K562 (cell line): ENCODE results near the gene TMPRSS11B. TPM values are rescaled to one million over a fixed set of nuclear protein-coding genes. Genes with fewer than 3 reads are reported as not detected.

ENCODE experiments used
- ATAC-seq: fragments of 200-7000 bp; cut with Tn5 transposase; 3 replicates; pipeline ENCODE4 v1.9.1; 2020; ENCODE audit warnings: moderate library complexity
- BruUV-seq: library from RNA; stranded (reverse); fragments of 400-500 nt; replicated peaks from 2 replicates; lab custom pipeline; 2021; lab: Mats Ljungman, UMichigan
- CTCF ChIA-PET: fragments of 300-600 bp; formaldehyde crosslinking; extraction: SDS; loops from one replicate; lab custom pipeline; 2021; ENCODE audit warnings: low intra/inter-chr PET ratio; lab: Yijun Ruan, JAX
- POLR2A ChIA-PET: fragments of 300-600, 350-650 bp; sonication (Branson Sonifier 250); formaldehyde crosslinking; extraction: SDS; loops from one replicate; lab custom pipeline; 2021; ENCODE audit warnings: antibody characterized with exemption, inconsistent platforms; lab: Yijun Ruan, JAX
- DNase-seq, 4 experiments: peaks; one replicate each; pipeline versions ENCODE4 v3.0.0 to v3.0.0-alpha.2; 2011 to 2018; ENCODE audit warnings: low spot score in 3 of 4, mixed read lengths in 3 of 4; ENCODE audit errors: extremely low read depth in 1 of 4
- FAIRE-seq: peaks from 2 replicates; lab custom pipeline; 2011; peaks lifted over from hg19 to GRCh38; lab: Jason Lieb, UNC
- H2AFZ ChIP-seq: 2 replicates; pipeline ENCODE4 v1.6.0; 2011; ENCODE audit warnings: low read depth, low read length, control low read depth, inconsistent platforms
- H3K27ac ChIP-seq: fragments of 200-600 bp; 3 replicates; pipeline ENCODE4 v1.8.0; 2011; ENCODE audit warnings: low read depth, mild to moderate bottlenecking, control low read depth, inconsistent platforms, low read length, moderate library complexity, mixed read lengths; ENCODE audit errors: extremely low read depth
- H3K27me3 ChIP-seq, 2 experiments: fragments of 300-600 bp in 1 of 2; 2 replicates in 1 of 2; 3 replicates in 1 of 2; pipeline versions ENCODE4 v1.6.0 to v1.8.0; 2011; ENCODE audit warnings: inconsistent platforms in 2 of 2, low read length in 2 of 2, mild to moderate bottlenecking in 1 of 2, mixed read lengths in 1 of 2, moderate library complexity in 1 of 2; ENCODE audit not compliant: control insufficient read depth in 2 of 2, insufficient read depth in 2 of 2
- H3K36me3 ChIP-seq: fragments of 300-600 bp; 3 replicates; pipeline ENCODE4 v1.8.0; 2011; ENCODE audit warnings: mild to moderate bottlenecking, low read length, inconsistent platforms; ENCODE audit not compliant: control insufficient read depth, insufficient read depth
- H3K4me1 ChIP-seq, 2 experiments: fragments of 200-600 bp in 1 of 2; replicated peaks in 1 of 2; 2 replicates in 1 of 2; 3 replicates in 1 of 2; pipeline versions ENCODE4 v1.5.1 to v1.8.0; 2011; ENCODE audit warnings: inconsistent platforms in 2 of 2, low read length in 2 of 2, mild to moderate bottlenecking in 1 of 2, mixed read lengths in 1 of 2, moderate library complexity in 1 of 2; ENCODE audit not compliant: control insufficient read depth in 2 of 2, insufficient read depth in 2 of 2
- H3K4me2 ChIP-seq: 2 replicates; pipeline ENCODE4 v1.6.1; 2011; ENCODE audit warnings: low read length, control low read depth, inconsistent platforms, mixed read lengths; ENCODE audit not compliant: insufficient read depth
- H3K4me3 ChIP-seq: fragments of 200-600 bp; sonication (generic), shearing (Covaris generic); 2 replicates; pipeline ENCODE4 v1.5.1; 2016; ENCODE audit warnings: control low read depth, inconsistent platforms
- H3K79me2 ChIP-seq: fragments of 200-600 bp; 3 replicates; pipeline ENCODE4 v1.8.0; 2011; ENCODE audit warnings: low read length, inconsistent platforms; ENCODE audit not compliant: control insufficient read depth, insufficient read depth
- H3K9ac ChIP-seq, 2 experiments: 2 replicates each; pipeline versions ENCODE4 v1.6.0 to v1.6.1; 2011; ENCODE audit warnings: low read depth in 2 of 2, low read length in 2 of 2, control low read depth in 1 of 2, inconsistent platforms in 1 of 2, mild to moderate bottlenecking in 1 of 2, mixed read lengths in 1 of 2; ENCODE audit not compliant: insufficient read depth in 1 of 2
- H3K9me1 ChIP-seq: one replicate; pipeline ENCODE4 v1.6.0; 2011; ENCODE audit warnings: inconsistent platforms, mild to moderate bottlenecking, low read length, moderate library complexity; ENCODE audit not compliant: control insufficient read depth, insufficient read depth
- H3K9me3 ChIP-seq: replicated peaks from 2 replicates; pipeline ENCODE4 v1.5.1; 2011; ENCODE audit warnings: low read depth, low read length, inconsistent platforms; ENCODE audit not compliant: control insufficient read depth, insufficient read depth
- H4K20me1 ChIP-seq: replicated peaks from 2 replicates; pipeline ENCODE4 v1.6.1; 2011; ENCODE audit warnings: low read length, inconsistent platforms, mixed read lengths; ENCODE audit not compliant: control insufficient read depth, insufficient read depth
- BCOR ChIP-seq: fragments of 450-650 bp; IDR thresholded peaks from 2 replicates; pipeline ENCODE4 v1.6.1; 2016
- CTBP1 ChIP-seq: fragments of 450-650 bp; IDR thresholded peaks from 2 replicates; pipeline ENCODE4 v1.6.1; 2016; ENCODE audit warnings: borderline replicate concordance
- DEAF1 ChIP-seq: fragments of 450-650 bp; formaldehyde crosslinking; IDR thresholded peaks from 2 replicates; pipeline ENCODE4 v1.4.0; 2020; ENCODE audit warnings: mild to moderate bottlenecking, moderate library complexity
- LEF1 ChIP-seq: fragments of 450-650 bp; IDR thresholded peaks from 2 replicates; pipeline ENCODE4 v1.6.1; 2016; ENCODE audit warnings: mild to moderate bottlenecking
- NFRKB ChIP-seq: fragments of 450-650 bp; IDR thresholded peaks from 2 replicates; pipeline ENCODE4 v1.6.1; 2016; ENCODE audit warnings: low read depth
- NFXL1 ChIP-seq: fragments of 450-650 bp; formaldehyde crosslinking; IDR thresholded peaks from 2 replicates; pipeline ENCODE4 v1.4.0; 2021; ENCODE audit warnings: mild to moderate bottlenecking
- SAFB2 ChIP-seq: fragments of 200-400 bp; formaldehyde crosslinking; IDR thresholded peaks from 2 replicates; pipeline ENCODE4 v1.6.1; 2018; ENCODE audit warnings: borderline replicate concordance, low read length, low read depth, moderate library complexity; ENCODE audit not compliant: severe bottlenecking
- U2AF2 ChIP-seq: fragments of 200-400 bp; formaldehyde crosslinking; optimal IDR thresholded peaks from 2 replicates; pipeline ENCODE3; 2017; ENCODE audit warnings: low read depth, mild to moderate bottlenecking, low read length
- ZNF431 ChIP-seq: sonication (generic); formaldehyde crosslinking; IDR thresholded peaks from 2 replicates; pipeline ENCODE4 v1.8.0; 2022; ENCODE audit warnings: mild to moderate bottlenecking, missing genetic modification reagents
- ZSCAN29 ChIP-seq: fragments of 450-650 bp; IDR thresholded peaks from 2 replicates; pipeline ENCODE4 v1.6.1; 2017
- WGBS: fragments of 100-300 bp; shearing (Covaris generic); methylation state at CpG from one replicate; pipeline ENCODE4 v1.1.6; 2016; ENCODE audit warnings: low coverage, mixed read lengths; ENCODE audit not compliant: insufficient coverage; ENCODE audit errors: missing lambda C conversion rate; 5-methylcytosine and 5-hydroxymethylcytosine counted together
- in situ Hi-C: fragments of 300-500 bp; cut with MboI; formaldehyde crosslinking; loops from 4 replicates; pipeline ENCODE4 v1.15.0; 2018; ENCODE audit warnings: inconsistent platforms, mixed read lengths
- intact Hi-C: fragments of 100-400 bp; cut with micrococcal nuclease; formaldehyde crosslinking; loops from 2 replicates; pipeline ENCODE4 v1.14.2; 2022
- polyA plus RNA-seq, 8 experiments: library from polyadenylated mRNA; depleted of rRNA in 4 of 8; stranded (reverse) in 5 of 8; unstranded in 3 of 8; fragments of >200 nt; fragmentation: Nextera tagmentation in 2 of 8; fragmentation: Illumina TruSeq in 1 of 8; extraction: Ambion mirVana in 2 of 8; extraction: Trizol in 1 of 8; gene quantifications; 2 replicates each; pipeline versions ENCODE4 v1.2.1 to v1.2.3, GENCODE V29; 2011 to 2014; ENCODE audit warnings: inconsistent platforms in 1 of 8, missing spikeins in 1 of 8
- total RNA-seq, 7 experiments: library from RNA; depleted of rRNA in 6 of 7; stranded (reverse); fragments of >200 nt in 6 of 7; fragmentation: Illumina TruSeq in 2 of 7; extraction: Trizol in 2 of 7; gene quantifications; 2 replicates each; pipeline versions ENCODE4 v1.2.1 to v1.2.3, GENCODE V29; 2011 to 2021; ENCODE audit warnings: low replicate concordance in 1 of 7

Gene TMPRSS11B
- total and polyA plus RNA-seq, 9 of the 15 experiments (the other 6 are each of a cell fraction or from before 2014, with no cell fraction given): 0.03 to 0.07 TPM; not detected in 7

GRCh38 chr4:68283714-68284113 is 38.2 kb upstream of the TMPRSS11B start:
- peaks cover 3 to 6% of the 10 kb centered on the region in 2 experiments; a peak in 3 of 5 replicates for H3K4me1 ChIP-seq
- no peak overlapping the region for H3K27ac ChIP-seq
- no peak for DNase-seq
- no peak for TF ChIP-seq DEAF1 (CRISPR knock-in tag)
- TF ChIP-seq ZSCAN29: no peak
- no peak for TF ChIP-seq CTBP1
- no peak for TF ChIP-seq NFXL1 (CRISPR knock-in tag)
- TF ChIP-seq LEF1: no peak
- TF ChIP-seq ZNF431: no peak
- no peak for TF ChIP-seq BCOR
- no peak for TF ChIP-seq NFRKB
- TF ChIP-seq U2AF2: no peak
- TF ChIP-seq SAFB2: no peak
- H3K36me3 ChIP-seq: no peaks in the 10 kb centered on the region
- no peaks in the 10 kb centered on the region for H3K9me1 ChIP-seq
- no peaks in the 10 kb centered on the region for H3K79me2 ChIP-seq
- no TSS peak for BruUV-seq
- intact Hi-C loops (no loop called here), in situ Hi-C loops (no loop called here)
- WGBS: 38% methylated on average over 3 of the region's 3 CpGs
- no peaks in the 10 kb centered on the region for H3K27me3 ChIP-seq
- no peak overlapping the region for H2AFZ ChIP-seq
- no peak overlapping the region for H3K9ac ChIP-seq
- ChIA-PET POLR2A (no interaction called here), CTCF (interaction anchor here (0.6 kb wide), 1 partner anchor 74 kb away, joined by 5 read pairs; no protein-coding TSS in a partner anchor)
- ATAC-seq: no peak
- FAIRE-seq: no peak
- no peaks in the 10 kb centered on the region for H3K9me3 ChIP-seq
- no peak overlapping the region for H3K4me3 ChIP-seq
- no peak overlapping the region for H3K4me2 ChIP-seq
- H4K20me1 ChIP-seq: no peaks in the 10 kb centered on the region
